GM12892 (cell line): ENCODE measurements around the gene PITPNC1.

Experiments used
- POLR2A ChIP-seq: IDR thresholded peaks from 2 replicates; pipeline ENCODE4 v1.6.1; 2011; ENCODE audit warnings: low read depth, low read length, control low read depth
- POLR2AphosphoS5 ChIP-seq: IDR thresholded peaks from 2 replicates; pipeline ENCODE4 v1.6.1; 2011; ENCODE audit warnings: low read depth, low read length, control low read depth
- TAF1 ChIP-seq: IDR thresholded peaks from 2 replicates; pipeline ENCODE4 v1.6.1; 2011; ENCODE audit warnings: low read depth, mild to moderate bottlenecking, control low read depth, low read length, borderline replicate concordance

DNA sequence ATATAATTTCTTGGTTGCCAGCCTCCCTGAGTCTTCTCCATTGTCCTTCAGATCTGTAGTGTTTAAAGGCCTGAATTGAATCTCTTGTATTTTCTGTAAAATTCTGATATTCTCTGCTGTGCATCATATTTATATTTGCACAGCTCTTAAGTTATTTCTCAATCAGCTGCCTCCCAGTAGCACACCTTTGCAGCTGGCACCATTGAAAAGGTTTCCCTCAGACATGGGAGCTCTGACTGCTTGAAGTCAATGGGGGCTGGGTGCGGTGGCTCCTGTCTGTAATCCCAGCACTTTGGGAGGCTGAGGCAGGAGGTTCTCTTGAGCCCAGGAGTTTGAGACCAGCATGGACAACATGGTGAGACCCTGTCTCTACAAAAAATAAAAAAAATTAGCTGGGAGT is 40.4 kb downstream of the PITPNC1 start:
- no peak for TF ChIP-seq TAF1
- TF ChIP-seq POLR2AphosphoS5, result no peak
- no peak for TF ChIP-seq POLR2A
